Gastrocnemius medialis (tissue), 4 donors: ENCODE data around the gene PTK7. TPM values are rescaled to one million over a fixed set of nuclear protein-coding genes. Genes with fewer than 3 reads are reported as not detected.
A peak's percentile ranks its signal among the peaks of the same experiment; 100 is the strongest.
"Not testable (repeated sequence)": the region's sequence is repeated elsewhere in the genome, so short reads cannot be mapped to it uniquely, and the experiment has no call there.

Experiments
- ATAC-seq, 2 donors: fragments of 150-250 bp; one replicate each; pipeline ENCODE4 v1.9.1; 2016
- DNase-seq, 2 donors: peaks; one replicate each; pipeline ENCODE4 v3.0.0-alpha.2; 2019
- H3K27ac ChIP-seq, 4 donors: fragments of 200-600 bp; sonication (generic); 1 replicate in 1 of 4; 2 replicates in 3 of 4; pipeline ENCODE4 v1.5.1; 2016 to 2018; ENCODE audit warnings: mild to moderate bottlenecking in 2 of 4, moderate library complexity in 1 of 4
- H3K27me3 ChIP-seq, 3 donors: fragments of 200-600 bp; sonication (generic) in 2 of 3; 1 replicate in 1 of 3; 2 replicates in 2 of 3; pipeline versions ENCODE4 v1.5.1 to v1.6.0; 2016 to 2019; ENCODE audit warnings: mild to moderate bottlenecking in 1 of 3, moderate library complexity in 1 of 3
- H3K36me3 ChIP-seq, 2 donors: fragments of 200-600 bp; sonication (generic) in 1 of 2; one replicate each; pipeline ENCODE4 v1.5.1; 2017 to 2018
- H3K4me1 ChIP-seq, 2 donors: fragments of 200-600 bp; sonication (generic) in 1 of 2; one replicate each; pipeline ENCODE4 v1.5.1; 2016 to 2017; ENCODE audit warnings: mild to moderate bottlenecking in 2 of 2
- H3K4me3 ChIP-seq, 4 donors: fragments of 200-600 bp; sonication (generic) in 3 of 4; 1 replicate in 1 of 4; 2 replicates in 3 of 4; pipeline ENCODE4 v1.5.1; 2016 to 2019; ENCODE audit warnings: mild to moderate bottlenecking in 2 of 4
- H3K9me3 ChIP-seq, 3 donors: fragments of 200-600 bp; sonication (generic) in 2 of 3; 1 replicate in 1 of 3; 2 replicates in 2 of 3; pipeline ENCODE4 v1.5.1; 2016 to 2019
- POLR2A ChIP-seq, 2 donors: fragments of 450-650 bp; IDR thresholded peaks; one replicate each; pipeline ENCODE4 v1.6.1; 2017; ENCODE audit warnings: antibody characterized with exemption in 2 of 2, mild to moderate bottlenecking in 2 of 2, moderate library complexity in 2 of 2
- in situ Hi-C, 4 donors: fragments of 200-750 bp; cut with MboI; loops; one replicate each; pipeline versions ENCODE4 v1.15.0 to v1.8.0; 2017; ENCODE audit warnings: low sequenced_read_pairs in 4 of 4
- intact Hi-C: fragments of 100-400 bp; cut with DNase I; formaldehyde crosslinking; loops from one replicate; pipeline ENCODE4 v1.15.1; 2023; ENCODE audit warnings: low total_unique reads
- total RNA-seq, 4 donors: library from RNA; depleted of rRNA; stranded (reverse); fragments of >200 nt; gene quantifications; one replicate each; pipeline versions ENCODE4 v1.1.0 to v1.2.3, GENCODE V29; 2016
- TF ChIP-seq, protein P1 (sequence below), 5 experiments: fragments of 450-650 bp in 3 of 5; fragments of 200-600 bp in 2 of 5; sonication (generic) in 2 of 5; IDR thresholded peaks in 4 of 5; conservative IDR thresholded peaks in 1 of 5; 1 replicate in 4 of 5; 2 replicates in 1 of 5; pipeline ENCODE4 v1.5.1; 2016 to 2019; ENCODE audit warnings: antibody characterized with exemption in 5 of 5, mild to moderate bottlenecking in 3 of 5, moderate library complexity in 3 of 5

The PTK7 gene
- total RNA-seq, 4 donors from 2014 or later, result 0.15 to 0.64 (median 0.24) TPM

DNA sequence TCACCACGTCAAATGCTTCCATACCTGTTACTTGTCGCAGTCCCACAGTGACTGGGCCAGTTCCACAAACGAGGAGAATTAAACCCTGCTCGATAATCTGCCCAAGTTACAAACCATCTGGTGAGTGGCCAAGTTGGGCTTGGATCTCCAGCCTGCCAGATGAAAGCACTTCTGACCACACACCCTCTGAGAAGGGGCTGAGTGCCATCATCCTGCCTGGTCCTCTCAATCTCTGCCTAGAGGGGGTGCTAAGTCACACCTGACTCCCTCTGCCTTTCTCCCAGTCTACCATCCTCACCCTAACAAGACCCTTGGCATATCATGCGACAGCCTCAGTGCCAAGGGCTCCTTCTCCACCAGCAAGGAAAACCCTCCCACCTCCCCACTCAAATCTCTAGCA is 38.9 kb upstream of the PTK7 start:
- in situ Hi-C loops, result no loop called here
- H3K4me1 ChIP-seq, result peaks cover 26 to 33% of the 10 kb centered on the region in 2 donors
- intact Hi-C loops, result no loop called here
- H3K4me3 ChIP-seq, result no peak overlapping the region
- peak overlapping the region; percentile 82 to 94 (median 92) for H3K27ac ChIP-seq
- TF ChIP-seq, protein P1, sequence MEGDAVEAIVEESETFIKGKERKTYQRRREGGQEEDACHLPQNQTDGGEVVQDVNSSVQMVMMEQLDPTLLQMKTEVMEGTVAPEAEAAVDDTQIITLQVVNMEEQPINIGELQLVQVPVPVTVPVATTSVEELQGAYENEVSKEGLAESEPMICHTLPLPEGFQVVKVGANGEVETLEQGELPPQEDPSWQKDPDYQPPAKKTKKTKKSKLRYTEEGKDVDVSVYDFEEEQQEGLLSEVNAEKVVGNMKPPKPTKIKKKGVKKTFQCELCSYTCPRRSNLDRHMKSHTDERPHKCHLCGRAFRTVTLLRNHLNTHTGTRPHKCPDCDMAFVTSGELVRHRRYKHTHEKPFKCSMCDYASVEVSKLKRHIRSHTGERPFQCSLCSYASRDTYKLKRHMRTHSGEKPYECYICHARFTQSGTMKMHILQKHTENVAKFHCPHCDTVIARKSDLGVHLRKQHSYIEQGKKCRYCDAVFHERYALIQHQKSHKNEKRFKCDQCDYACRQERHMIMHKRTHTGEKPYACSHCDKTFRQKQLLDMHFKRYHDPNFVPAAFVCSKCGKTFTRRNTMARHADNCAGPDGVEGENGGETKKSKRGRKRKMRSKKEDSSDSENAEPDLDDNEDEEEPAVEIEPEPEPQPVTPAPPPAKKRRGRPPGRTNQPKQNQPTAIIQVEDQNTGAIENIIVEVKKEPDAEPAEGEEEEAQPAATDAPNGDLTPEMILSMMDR (IDR thresholded peaks at IDR 0.05 in 4 of 5, conservative IDR thresholded peaks at IDR 0.05 in 1 of 5), result no peak
- no peak for TF ChIP-seq POLR2A (IDR thresholded peaks at IDR 0.05)
- H3K27me3 ChIP-seq, result no peaks in the 10 kb centered on the region
- H3K9me3 ChIP-seq, result no peaks in the 10 kb centered on the region
- peaks cover 0 to 21% of the 10 kb centered on the region in 2 donors for H3K36me3 ChIP-seq
- peak in 1 of 2 donors; percentile 31 for DNase-seq
- no peak for ATAC-seq

- no peak for ATAC-seq
- Histone ChIP-seq H3K27me3 (no peaks in the 10 kb centered on the region), H3K4me1 (peaks cover 26 to 33% of the 10 kb centered on the region in 2 donors), H3K4me3 (no peak overlapping the region), H3K36me3 (peaks cover 0 to 23% of the 10 kb centered on the region in 2 donors), H3K27ac (peak overlapping the region in 2 of 4 donors; percentile 90 to 93), H3K9me3 (no peaks in the 10 kb centered on the region)
- TF ChIP-seq, protein P1 (IDR thresholded peaks at IDR 0.05 in 4 of 5, conservative IDR thresholded peaks at IDR 0.05 in 1 of 5), result no peak
- no peak for TF ChIP-seq POLR2A (IDR thresholded peaks at IDR 0.05)
- in situ Hi-C loops, result no loop called here
- intact Hi-C loops, result no loop called here
- no peak for DNase-seq
These were observed 38.4 kb upstream of the PTK7 start for GRCh38 chr6:43037706-43038105.

GRCh38 chr6:43038727-43039126 is 37.4 kb upstream of the PTK7 start:
- TF ChIP-seq, protein P1 (IDR thresholded peaks at IDR 0.05 in 4 of 5, conservative IDR thresholded peaks at IDR 0.05 in 1 of 5), result no peak
- TF ChIP-seq POLR2A (IDR thresholded peaks at IDR 0.05), result no peak
- peaks cover 0 to 32% of the 10 kb centered on the region in 2 donors for H3K36me3 ChIP-seq
- H3K4me1 ChIP-seq, result peaks cover 26 to 31% of the 10 kb centered on the region in 2 donors
- DNase-seq, result no peak
- intact Hi-C loops, result no loop called here
- H3K27ac ChIP-seq, result peak overlapping the region in 2 of 4 donors; percentile 25 to 31
- no peak for ATAC-seq
- no peaks in the 10 kb centered on the region for H3K27me3 ChIP-seq
- H3K4me3 ChIP-seq, result no peak overlapping the region
- H3K9me3 ChIP-seq, result no peaks in the 10 kb centered on the region
- in situ Hi-C loops, result no loop called here

DNA sequence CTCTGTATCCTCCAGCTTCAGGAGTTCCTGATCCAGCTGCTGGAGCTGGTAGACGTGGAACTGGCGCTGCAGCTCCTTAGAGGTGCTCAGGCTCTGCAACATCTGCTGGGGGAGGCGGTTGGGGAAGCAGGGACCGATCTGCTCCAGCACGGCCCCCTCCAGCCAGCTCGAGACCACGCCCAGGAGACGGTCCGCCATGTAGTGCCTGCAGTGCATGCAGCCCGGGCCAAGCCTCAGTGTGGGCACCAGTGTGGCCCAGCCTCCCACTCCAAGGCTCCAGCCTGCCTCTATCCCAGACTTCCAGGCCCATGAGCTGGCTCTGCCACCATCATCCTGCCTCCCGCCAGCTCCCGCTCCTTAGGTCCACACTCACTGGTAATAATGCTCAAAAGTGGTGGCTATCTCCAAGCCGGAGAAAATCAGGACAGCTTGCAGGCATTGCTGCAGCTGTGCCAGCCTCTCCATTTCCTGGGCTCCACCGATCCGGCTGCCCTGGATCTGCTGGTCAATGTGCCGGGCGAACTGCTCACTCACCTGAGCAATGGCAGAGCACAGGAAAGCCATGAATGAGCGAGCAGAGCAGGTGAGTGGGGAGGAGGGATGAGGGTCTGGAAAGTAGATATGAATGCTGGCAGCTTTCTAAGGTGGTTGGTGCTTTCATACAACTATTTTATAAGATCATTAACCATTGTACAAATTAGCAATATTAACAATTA is 35.4 kb upstream of the PTK7 start:
- Histone ChIP-seq H3K27ac (no peak overlapping the region), H3K9me3 (no peaks in the 10 kb centered on the region), H3K27me3 (no peaks in the 10 kb centered on the region), H3K36me3 (peaks cover 0 to 47% of the 10 kb centered on the region in 2 donors), H3K4me3 (no peak overlapping the region), H3K4me1 (peaks cover 14 to 18% of the 10 kb centered on the region in 2 donors)
- TF ChIP-seq, protein P1 (IDR thresholded peaks at IDR 0.05 in 4 of 5, conservative IDR thresholded peaks at IDR 0.05 in 1 of 5), result no peak
- no peak for TF ChIP-seq POLR2A (IDR thresholded peaks at IDR 0.05)
- ATAC-seq, result no peak
- no peak for DNase-seq
- intact Hi-C loops, result no loop called here
- in situ Hi-C loops, result no loop called here

GRCh38 chr6:43041475-43041874 is 34.6 kb upstream of the PTK7 start:
- H3K27me3 ChIP-seq, in situ Hi-C loops, H3K27ac ChIP-seq, ATAC-seq, H3K4me3 ChIP-seq, H3K9me3 ChIP-seq, intact Hi-C loops, DNase-seq: not testable (repeated sequence)
- Histone ChIP-seq H3K4me1 (peaks cover 9 to 11% of the 10 kb centered on the region in 2 donors), H3K36me3 (peaks cover 0 to 49% of the 10 kb centered on the region in 2 donors)
